ENCODE results near the gene SART3.

SART3 gene

DNA sequence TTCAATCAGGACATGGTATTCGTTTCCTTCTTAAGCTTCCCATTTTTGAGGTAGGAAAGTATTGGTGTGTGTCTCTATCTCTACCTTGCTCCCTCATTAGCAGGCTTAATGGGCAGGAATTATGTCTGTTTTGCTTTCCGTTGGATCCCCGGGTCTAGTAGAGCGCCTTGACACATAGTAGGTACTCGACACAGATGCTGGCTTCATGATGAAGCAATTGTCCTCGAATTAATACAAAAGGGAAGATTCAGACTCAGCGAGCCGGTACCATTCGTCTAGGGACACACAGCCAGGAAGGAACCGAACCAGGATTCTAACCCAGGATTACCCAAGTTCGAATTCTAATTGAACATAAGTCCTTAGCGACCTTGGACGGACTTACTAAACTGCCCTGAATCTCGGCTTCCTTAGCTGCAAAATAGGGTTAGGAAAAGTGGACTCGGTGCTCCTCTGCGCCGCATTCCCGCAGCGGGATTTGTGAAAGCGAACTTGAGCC lies 927 bp upstream of the SART3 start:
- Histone ChIP-seq H3K79me2 (ENCODE audit: control insufficient read depth, insufficient read depth, low read length, poor library complexity) (peaks cover 31% of the 10 kb centered on the region), H3K4me1 (ENCODE audit: control insufficient read depth in 1 of 2, insufficient read depth in 2 of 2, low read length in 2 of 2) (peaks cover 6 to 15% of the 10 kb centered on the region in 2 experiments), H3K4me2 (ENCODE audit: low read length) (peak overlapping the region; percentile 87), H3K23ac (ENCODE audit: low read length) (no peak overlapping the region), H3K18ac (ENCODE audit: low read length) (peak overlapping the region; percentile 57), H2BK120ac (ENCODE audit: insufficient read depth, low read length, poor library complexity) (peak overlapping the region; percentile 28), H3K27ac (ENCODE audit: low read depth, low read length) (peak overlapping the region; percentile 90), H3K4ac (ENCODE audit: low read depth, low read length) (peak overlapping the region; percentile 47), H3K36me3 (ENCODE audit: control insufficient read depth in 1 of 2, insufficient read depth in 2 of 2, low read length in 2 of 2) (peaks cover 14 to 40% of the 10 kb centered on the region in 2 experiments), H3K4me3 (ENCODE audit: low read depth, low read length) (no peak overlapping the region), H3K9me3 (ENCODE audit: insufficient read depth, low read depth, low read length) (peaks cover 2% of the 10 kb centered on the region), H2AK5ac (ENCODE audit: low read length) (peak overlapping the region; percentile 24), H2BK12ac (ENCODE audit: low read length) (no peak overlapping the region), H2BK5ac (ENCODE audit: low read depth, low read length, poor library complexity) (peak overlapping the region; percentile 76), H3K79me1 (ENCODE audit: low read length) (peaks cover 29% of the 10 kb centered on the region), H2AFZ (ENCODE audit: insufficient read depth, low read length, poor library complexity) (no peak overlapping the region), H3K27me3 (ENCODE audit: insufficient read depth, low read length) (no peaks in the 10 kb centered on the region), H3K9ac (ENCODE audit: low read length) (peak overlapping the region; percentile 2), H4K12ac (ENCODE audit: low read depth, low read length) (no peak overlapping the region), H4K91ac (ENCODE audit: low read depth, low read length) (peak overlapping the region; percentile 76), H3K14ac (ENCODE audit: low read length) (peak overlapping the region; percentile 53), H4K8ac (ENCODE audit: low read depth, low read length) (peak overlapping the region; percentile 80)
- no peak for DNase-seq
- no CpG with 5 or more reads among the region's 20 CpGs for WGBS (ENCODE audit: extremely low coverage, insufficient coverage, insufficient read length)

GRCh38 chr12:108560321-108560721 lies 652 bp downstream of the SART3 start:
- H3K27ac ChIP-seq (ENCODE audit: low read depth, low read length), result no peak overlapping the region
- H3K4ac ChIP-seq (ENCODE audit: low read depth, low read length), result peak overlapping the region; percentile 100
- H3K4me1 ChIP-seq (ENCODE audit: control insufficient read depth in 1 of 2, insufficient read depth in 2 of 2, low read length in 2 of 2), result peaks cover 6 to 11% of the 10 kb centered on the region in 2 experiments
- peak overlapping the region; percentile 95 for H2BK120ac ChIP-seq (ENCODE audit: insufficient read depth, low read length, poor library complexity)
- peaks cover 8 to 29% of the 10 kb centered on the region in 2 experiments for H3K36me3 ChIP-seq (ENCODE audit: control insufficient read depth in 1 of 2, insufficient read depth in 2 of 2, low read length in 2 of 2)
- peaks cover 2% of the 10 kb centered on the region for H3K9me3 ChIP-seq (ENCODE audit: insufficient read depth, low read depth, low read length)
- peak overlapping the region; percentile 99 for H2AFZ ChIP-seq (ENCODE audit: insufficient read depth, low read length, poor library complexity)
- peak overlapping the region; percentile 100 for H4K8ac ChIP-seq (ENCODE audit: low read depth, low read length)
- H3K23ac ChIP-seq (ENCODE audit: low read length), result no peak overlapping the region
- no CpG with 5 or more reads among the region's 12 CpGs for WGBS (ENCODE audit: extremely low coverage, insufficient coverage, insufficient read length)
- H2AK5ac ChIP-seq (ENCODE audit: low read length), result no peak overlapping the region
- H3K4me2 ChIP-seq (ENCODE audit: low read length), result peak overlapping the region; percentile 92
- peak overlapping the region; percentile 96 for H3K9ac ChIP-seq (ENCODE audit: low read length)
- H3K4me3 ChIP-seq (ENCODE audit: low read depth, low read length), result peak overlapping the region; percentile 97
- H3K14ac ChIP-seq (ENCODE audit: low read length), result peak overlapping the region; percentile 99
- peaks cover 23% of the 10 kb centered on the region for H3K79me1 ChIP-seq (ENCODE audit: low read length)
- H3K27me3 ChIP-seq (ENCODE audit: insufficient read depth, low read length), result no peaks in the 10 kb centered on the region
- peak in 1 of 2 donors; percentile 16 for DNase-seq
- peaks cover 29% of the 10 kb centered on the region for H3K79me2 ChIP-seq (ENCODE audit: control insufficient read depth, insufficient read depth, low read length, poor library complexity)
- no peak overlapping the region for H3K18ac ChIP-seq (ENCODE audit: low read length)
- no peak overlapping the region for H2BK12ac ChIP-seq (ENCODE audit: low read length)
- H4K91ac ChIP-seq (ENCODE audit: low read depth, low read length), result peak overlapping the region; percentile 99
- no peak overlapping the region for H2BK5ac ChIP-seq (ENCODE audit: low read depth, low read length, poor library complexity)
- H4K12ac ChIP-seq (ENCODE audit: low read depth, low read length), result peak overlapping the region; percentile 99

DNA sequence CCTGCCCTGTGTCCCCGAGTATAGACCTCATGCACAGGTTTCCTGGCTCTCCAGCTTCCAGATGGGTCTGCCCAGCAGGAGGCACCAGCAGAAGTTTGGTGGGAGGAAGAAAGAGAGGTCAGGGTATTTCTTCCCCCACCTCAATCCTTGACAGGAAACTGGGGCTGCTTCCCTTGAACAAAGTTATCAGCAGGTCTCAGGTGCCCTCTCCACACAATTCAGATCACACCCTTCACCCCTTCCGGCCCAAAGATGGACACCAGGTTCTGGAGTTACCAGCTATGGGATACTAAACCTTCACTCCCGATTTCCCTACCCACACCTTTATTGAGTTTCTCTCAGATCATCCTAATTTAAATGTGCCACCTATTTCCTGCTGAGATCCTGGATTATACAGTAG lies 1.2 kb downstream of the SART3 start:
- peaks cover 7 to 24% of the 10 kb centered on the region in 2 experiments for H3K36me3 ChIP-seq (ENCODE audit: control insufficient read depth in 1 of 2, insufficient read depth in 2 of 2, low read length in 2 of 2)
- WGBS (ENCODE audit: extremely low coverage, insufficient coverage, insufficient read length), result no CpG with 5 or more reads among the region's 3 CpGs
- H3K4me1 ChIP-seq (ENCODE audit: control insufficient read depth in 1 of 2, insufficient read depth in 2 of 2, low read length in 2 of 2), result peaks cover 4 to 11% of the 10 kb centered on the region in 2 experiments
- H3K14ac ChIP-seq (ENCODE audit: low read length), result no peak overlapping the region
- H2AK5ac ChIP-seq (ENCODE audit: low read length), result no peak overlapping the region
- H3K9ac ChIP-seq (ENCODE audit: low read length), result no peak overlapping the region
- peak overlapping the region; percentile 92 for H3K4me2 ChIP-seq (ENCODE audit: low read length)
- peaks cover 29% of the 10 kb centered on the region for H3K79me2 ChIP-seq (ENCODE audit: control insufficient read depth, insufficient read depth, low read length, poor library complexity)
- H2BK5ac ChIP-seq (ENCODE audit: low read depth, low read length, poor library complexity), result no peak overlapping the region
- H3K9me3 ChIP-seq (ENCODE audit: insufficient read depth, low read depth, low read length), result peaks cover 2% of the 10 kb centered on the region
- no peak for DNase-seq
- no peak overlapping the region for H4K91ac ChIP-seq (ENCODE audit: low read depth, low read length)
- H3K27ac ChIP-seq (ENCODE audit: low read depth, low read length), result no peak overlapping the region
- no peak overlapping the region for H3K23ac ChIP-seq (ENCODE audit: low read length)
- no peak overlapping the region for H2BK120ac ChIP-seq (ENCODE audit: insufficient read depth, low read length, poor library complexity)
- no peaks in the 10 kb centered on the region for H3K27me3 ChIP-seq (ENCODE audit: insufficient read depth, low read length)
- H3K79me1 ChIP-seq (ENCODE audit: low read length), result peaks cover 21% of the 10 kb centered on the region
- no peak overlapping the region for H4K8ac ChIP-seq (ENCODE audit: low read depth, low read length)
- H3K4me3 ChIP-seq (ENCODE audit: low read depth, low read length), result no peak overlapping the region
- H2BK12ac ChIP-seq (ENCODE audit: low read length), result no peak overlapping the region
- H4K12ac ChIP-seq (ENCODE audit: low read depth, low read length), result no peak overlapping the region
- no peak overlapping the region for H3K18ac ChIP-seq (ENCODE audit: low read length)
- H3K4ac ChIP-seq (ENCODE audit: low read depth, low read length), result peak overlapping the region; percentile 83
- H2AFZ ChIP-seq (ENCODE audit: insufficient read depth, low read length, poor library complexity), result no peak overlapping the region

DNA sequence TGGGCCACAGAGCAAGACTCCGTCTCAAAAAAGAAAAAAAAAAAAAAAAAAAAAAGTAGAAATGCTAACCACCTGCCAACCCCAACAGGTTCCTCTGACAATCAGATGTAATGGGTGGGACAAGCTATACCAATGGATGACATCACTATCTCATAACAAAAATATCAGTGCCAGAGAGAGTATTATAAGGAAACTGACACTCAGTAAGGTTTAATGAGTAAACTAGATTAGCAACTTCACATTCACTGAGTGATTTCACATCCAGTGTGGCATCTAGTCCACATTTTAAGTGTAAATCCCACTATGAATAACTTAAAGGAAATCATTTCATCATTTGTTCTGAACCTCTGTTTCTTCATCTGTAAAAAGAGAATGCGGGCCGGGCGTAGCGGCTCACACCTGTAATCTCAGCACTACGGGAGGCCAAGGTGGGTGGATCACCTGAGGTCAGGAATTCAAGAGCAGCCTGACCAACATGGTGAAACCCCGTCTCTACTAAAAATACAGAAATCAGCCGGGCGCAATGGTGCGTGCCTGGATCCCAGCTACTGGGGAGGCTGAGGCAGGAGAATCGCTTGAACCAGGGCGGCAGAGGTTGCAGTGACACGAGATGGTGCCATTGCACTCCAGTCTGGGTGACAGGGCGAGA lies 1.8 kb downstream of the SART3 start:
- H3K27me3 ChIP-seq (ENCODE audit: insufficient read depth, low read length), result no peaks in the 10 kb centered on the region
- no peak overlapping the region for H2AK5ac ChIP-seq (ENCODE audit: low read length)
- H3K18ac ChIP-seq (ENCODE audit: low read length), result no peak overlapping the region
- H3K9ac ChIP-seq (ENCODE audit: low read length), result no peak overlapping the region
- H3K79me2 ChIP-seq (ENCODE audit: control insufficient read depth, insufficient read depth, low read length, poor library complexity), result peaks cover 29% of the 10 kb centered on the region
- H4K8ac ChIP-seq (ENCODE audit: low read depth, low read length), result no peak overlapping the region
- no CpG with 5 or more reads among the region's 14 CpGs for WGBS (ENCODE audit: extremely low coverage, insufficient coverage, insufficient read length)
- no peak overlapping the region for H3K14ac ChIP-seq (ENCODE audit: low read length)
- H3K4ac ChIP-seq (ENCODE audit: low read depth, low read length), result peak overlapping the region; percentile 91
- H4K12ac ChIP-seq (ENCODE audit: low read depth, low read length), result no peak overlapping the region
- H2AFZ ChIP-seq (ENCODE audit: insufficient read depth, low read length, poor library complexity), result no peak overlapping the region
- no peak overlapping the region for H2BK120ac ChIP-seq (ENCODE audit: insufficient read depth, low read length, poor library complexity)
- peaks cover 7 to 18% of the 10 kb centered on the region in 2 experiments for H3K36me3 ChIP-seq (ENCODE audit: control insufficient read depth in 1 of 2, insufficient read depth in 2 of 2, low read length in 2 of 2)
- H3K4me3 ChIP-seq (ENCODE audit: low read depth, low read length), result no peak overlapping the region
- H3K23ac ChIP-seq (ENCODE audit: low read length), result no peak overlapping the region
- H4K91ac ChIP-seq (ENCODE audit: low read depth, low read length), result no peak overlapping the region
- H3K79me1 ChIP-seq (ENCODE audit: low read length), result peaks cover 21% of the 10 kb centered on the region
- H3K4me2 ChIP-seq (ENCODE audit: low read length), result no peak overlapping the region
- H3K27ac ChIP-seq (ENCODE audit: low read depth, low read length), result no peak overlapping the region
- H3K9me3 ChIP-seq (ENCODE audit: insufficient read depth, low read depth, low read length), result peaks cover 2% of the 10 kb centered on the region
- peaks cover 4 to 11% of the 10 kb centered on the region in 2 experiments for H3K4me1 ChIP-seq (ENCODE audit: control insufficient read depth in 1 of 2, insufficient read depth in 2 of 2, low read length in 2 of 2)
- peak in 1 of 2 donors; percentile 27 for DNase-seq
- H2BK5ac ChIP-seq (ENCODE audit: low read depth, low read length, poor library complexity), result no peak overlapping the region
- no peak overlapping the region for H2BK12ac ChIP-seq (ENCODE audit: low read length)
